Measurements from ENCODE around the gene TNMD. TPM values are rescaled to one million over a fixed set of nuclear protein-coding genes. Genes with fewer than 3 reads are reported as not detected.

The TNMD gene
- total and polyA plus RNA-seq, 2 of the 4 experiments (the other 2 are of a cell fraction) = not detected

DNA sequence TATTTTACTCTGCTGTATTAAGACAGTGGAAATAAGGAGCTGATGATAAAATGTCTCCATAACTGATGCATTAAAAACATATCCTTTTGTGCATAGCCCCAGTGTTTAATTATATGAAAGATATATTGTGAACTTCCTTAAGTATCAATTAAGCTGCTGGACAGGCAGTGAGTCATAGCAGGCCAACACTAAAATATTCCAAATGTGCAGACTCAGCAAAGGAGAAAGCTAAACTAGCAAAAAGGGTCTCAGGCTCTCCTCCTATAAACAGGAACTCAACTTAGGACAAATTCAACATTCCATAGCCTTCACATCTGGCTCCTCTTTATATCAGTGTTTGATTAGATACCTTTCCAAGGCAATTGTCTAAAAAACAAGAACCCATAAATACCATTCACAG, 15.6 kb downstream of the TNMD start:
- Histone ChIP-seq H3K36me3 (ENCODE audit: control insufficient read depth, insufficient read depth, low read length) (no peaks in the 10 kb centered on the region), H3K4me3 (ENCODE audit: insufficient read depth, low read depth, low read length) (no peak overlapping the region), H2AK5ac (ENCODE audit: low read depth, low read length) (no peak overlapping the region), H3K9me1 (ENCODE audit: insufficient read depth, low read length) (no peaks in the 10 kb centered on the region), H2BK15ac (ENCODE audit: low read depth, low read length) (no peak overlapping the region), H2BK20ac (ENCODE audit: low read depth, low read length) (no peak overlapping the region), H3K4ac (ENCODE audit: low read depth, low read length) (no peak overlapping the region), H4K20me1 (ENCODE audit: insufficient read depth, low read length) (no peaks in the 10 kb centered on the region), H3K9ac (ENCODE audit: low read depth, low read length) (no peak overlapping the region), H3K18ac (ENCODE audit: low read depth, low read length) (no peak overlapping the region), H3K27ac (ENCODE audit: insufficient read depth, low read length) (no peak overlapping the region), H3K27me3 (ENCODE audit: control insufficient read depth, insufficient read depth, low read length) (peaks cover 7% of the 10 kb centered on the region), H2AFZ (replicated peaks; ENCODE audit: low read length, poor library complexity) (no peak overlapping the region), H3K23ac (ENCODE audit: low read depth, low read length) (no peak overlapping the region), H4K91ac (ENCODE audit: insufficient read depth, low read depth, low read length) (no peak overlapping the region), H2BK120ac (ENCODE audit: low read depth, low read length) (no peak overlapping the region), H3K4me2 (ENCODE audit: low read depth, low read length) (no peak overlapping the region), H2AK9ac (replicated peaks; ENCODE audit: low read depth, low read length, poor library complexity) (no peak overlapping the region), H2BK5ac (ENCODE audit: low read depth, low read length, poor library complexity, severe bottlenecking) (no peak overlapping the region), H3K56ac (ENCODE audit: extremely low read depth, insufficient read depth, low read length) (no peak overlapping the region), H4K5ac (ENCODE audit: low read depth, low read length) (no peak overlapping the region), H3K14ac (replicated peaks; ENCODE audit: low read depth, low read length) (no peak overlapping the region), H3K79me1 (ENCODE audit: low read depth in 1 of 2, low read length in 2 of 2) (no peaks in the 10 kb centered on the region), H3K4me1 (ENCODE audit: control insufficient read depth, insufficient read depth, low read length) (no peaks in the 10 kb centered on the region), H3K9me3 (ENCODE audit: control insufficient read depth, insufficient read depth, low read length) (no peaks in the 10 kb centered on the region), H4K8ac (ENCODE audit: low read depth in 2 of 2, low read length in 2 of 2) (no peak overlapping the region)
- ChIA-PET POLR2A (ENCODE audit: unreplicated experiment) (no interaction called here), CTCF (no interaction called here)
- no TSS peak for BruUV-seq (replicated peaks)
- peak; percentile 90 for TF ChIP-seq MAFK (IDR thresholded peaks at IDR 0.05; ENCODE audit: low read depth, low read length)
- no peak for TF ChIP-seq SMC3 (IDR thresholded peaks at IDR 0.05; ENCODE audit: low read depth, low read length)
- TF ChIP-seq CTCF (conservative IDR thresholded peaks at IDR 0.05; ENCODE audit: low read depth, low read length) = no peak
- no peak for DNase-seq
- intact Hi-C loops (cut with micrococcal nuclease) = no loop called here
- dilution Hi-C loops (cut with HindIII; ENCODE audit: low sequenced_read_pairs, unreplicated experiment) = no loop called here
- in situ Hi-C loops (cut with MboI; ENCODE audit: low sequenced_read_pairs) = no loop called here
- no peak for ATAC-seq (ENCODE audit: low read depth)

Data from IMR-90 (cell line).